Vagina (tissue), 2 donors: ENCODE results near the gene CCDC60.

ENCODE experiments used
- POLR2AphosphoS5 ChIP-seq, 2 donors: sonication (generic); formaldehyde crosslinking; IDR thresholded peaks; one replicate each; pipeline ENCODE4 v1.9.0; 2017; ENCODE audit warnings: antibody characterized with exemption in 2 of 2, mild to moderate bottlenecking in 2 of 2, low read depth in 1 of 2; ENCODE audit not compliant: insufficient read depth in 1 of 2
- TF ChIP-seq, protein P1 (sequence below), 3 experiments: fragments of 450-650 bp in 2 of 3; fragments of 200-600 bp in 1 of 3; sonication (generic) in 1 of 3; IDR thresholded peaks; one replicate each; pipeline ENCODE4 v1.5.1; 2017 to 2019; ENCODE audit warnings: antibody characterized with exemption in 3 of 3, mild to moderate bottlenecking in 2 of 3, moderate library complexity in 2 of 3

- TF ChIP-seq, protein P1, sequence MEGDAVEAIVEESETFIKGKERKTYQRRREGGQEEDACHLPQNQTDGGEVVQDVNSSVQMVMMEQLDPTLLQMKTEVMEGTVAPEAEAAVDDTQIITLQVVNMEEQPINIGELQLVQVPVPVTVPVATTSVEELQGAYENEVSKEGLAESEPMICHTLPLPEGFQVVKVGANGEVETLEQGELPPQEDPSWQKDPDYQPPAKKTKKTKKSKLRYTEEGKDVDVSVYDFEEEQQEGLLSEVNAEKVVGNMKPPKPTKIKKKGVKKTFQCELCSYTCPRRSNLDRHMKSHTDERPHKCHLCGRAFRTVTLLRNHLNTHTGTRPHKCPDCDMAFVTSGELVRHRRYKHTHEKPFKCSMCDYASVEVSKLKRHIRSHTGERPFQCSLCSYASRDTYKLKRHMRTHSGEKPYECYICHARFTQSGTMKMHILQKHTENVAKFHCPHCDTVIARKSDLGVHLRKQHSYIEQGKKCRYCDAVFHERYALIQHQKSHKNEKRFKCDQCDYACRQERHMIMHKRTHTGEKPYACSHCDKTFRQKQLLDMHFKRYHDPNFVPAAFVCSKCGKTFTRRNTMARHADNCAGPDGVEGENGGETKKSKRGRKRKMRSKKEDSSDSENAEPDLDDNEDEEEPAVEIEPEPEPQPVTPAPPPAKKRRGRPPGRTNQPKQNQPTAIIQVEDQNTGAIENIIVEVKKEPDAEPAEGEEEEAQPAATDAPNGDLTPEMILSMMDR (IDR thresholded peaks at IDR 0.05), result no peak
- no peak for TF ChIP-seq POLR2AphosphoS5 (IDR thresholded peaks at IDR 0.05; ENCODE audit: insufficient read depth in 1 of 2, low read depth in 1 of 2)
Measured at GRCh38 chr12:119589097-119589496, 254.6 kb downstream of the CCDC60 start.
